Uterus (tissue), 2 donors: ENCODE results near the gene KIF18B.

Experiments used
- CTCF ChIP-seq, 4 experiments: fragments of 200-600 bp in 2 of 4; fragments of 450-650 bp in 2 of 4; sonication (generic) in 2 of 4; IDR thresholded peaks; one replicate each; pipeline ENCODE4 v1.5.1; 2016 to 2019; ENCODE audit warnings: antibody characterized with exemption in 4 of 4, mild to moderate bottlenecking in 2 of 4, moderate library complexity in 1 of 4
- POLR2A ChIP-seq, 2 donors: fragments of 450-650 bp; IDR thresholded peaks; one replicate each; pipeline ENCODE4 v1.6.1; 2016; ENCODE audit warnings: antibody characterized with exemption in 2 of 2, mild to moderate bottlenecking in 1 of 2, moderate library complexity in 1 of 2

GRCh38 chr17:44880062-44880461 is 67.5 kb downstream of the KIF18B start:
- no peak for TF ChIP-seq CTCF (IDR thresholded peaks at IDR 0.05)
- TF ChIP-seq POLR2A (IDR thresholded peaks at IDR 0.05): no peak
